Keratinocyte (primary cell): ENCODE data around the gene MYO1H. TPM values are rescaled to one million over a fixed set of nuclear protein-coding genes. Genes with fewer than 3 reads are reported as not detected.

Source experiments
- DNase-seq: peaks from one replicate; pipeline ENCODE4 v3.0.0-alpha.2; 2011; ENCODE audit warnings: low read depth, missing footprints, low spot score
- FAIRE-seq: peaks from 2 replicates; lab custom pipeline; 2011; peaks lifted over from hg19 to GRCh38; lab: Jason Lieb, UNC
- H2AFZ ChIP-seq: 2 replicates; pipeline ENCODE4 v1.6.0; 2012; ENCODE audit warnings: low read length, control low read depth, inconsistent platforms; ENCODE audit not compliant: control insufficient read depth
- H3K27ac ChIP-seq: 2 replicates; pipeline ENCODE4 v1.5.1; 2011; ENCODE audit warnings: low read length; ENCODE audit not compliant: control insufficient read depth, insufficient read depth
- H3K27me3 ChIP-seq: 3 replicates; pipeline ENCODE4 v1.6.0; 2011; ENCODE audit warnings: low read length; ENCODE audit not compliant: control insufficient read depth, insufficient read depth; ENCODE audit errors: extremely low read depth
- H3K36me3 ChIP-seq, 2 experiments: 2 replicates in 1 of 2; 3 replicates in 1 of 2; pipeline ENCODE4 v1.5.1; 2011; ENCODE audit warnings: low read length in 2 of 2, mild to moderate bottlenecking in 1 of 2; ENCODE audit not compliant: control insufficient read depth in 2 of 2, insufficient read depth in 2 of 2; ENCODE audit errors: extremely low read depth in 1 of 2
- H3K4me1 ChIP-seq: 3 replicates; pipeline ENCODE4 v1.5.1; 2011; ENCODE audit warnings: low read length; ENCODE audit not compliant: control insufficient read depth, insufficient read depth; ENCODE audit errors: extremely low read depth
- H3K4me2 ChIP-seq: 3 replicates; pipeline ENCODE4 v1.6.0; 2011; ENCODE audit warnings: low read depth, low read length; ENCODE audit not compliant: control insufficient read depth, insufficient read depth; ENCODE audit errors: extremely low read depth
- H3K4me3 ChIP-seq, 3 experiments: fragments of 200-600 bp in 1 of 3; sonication (generic) in 1 of 3; 2 replicates in 2 of 3; 3 replicates in 1 of 3; pipeline ENCODE4 v1.5.1; 2011 to 2016; ENCODE audit warnings: low read length in 3 of 3, mild to moderate bottlenecking in 3 of 3, control low read depth in 2 of 3, inconsistent platforms in 1 of 3, low read depth in 1 of 3, mixed read lengths in 1 of 3, mixed run types in 1 of 3, moderate library complexity in 1 of 3; ENCODE audit not compliant: control insufficient read depth in 2 of 3, insufficient read depth in 2 of 3; ENCODE audit errors: extremely low read depth in 1 of 3
- H3K79me2 ChIP-seq: 2 replicates; pipeline ENCODE4 v1.6.0; 2012; ENCODE audit warnings: low read length; ENCODE audit not compliant: control insufficient read depth, insufficient read depth
- H3K9ac ChIP-seq: 3 replicates; pipeline ENCODE4 v1.6.0; 2011; ENCODE audit warnings: low read length; ENCODE audit not compliant: control insufficient read depth, insufficient read depth; ENCODE audit errors: extremely low read depth
- H3K9me1 ChIP-seq: 3 replicates; pipeline ENCODE4 v1.6.0; 2011; ENCODE audit warnings: low read length; ENCODE audit not compliant: control insufficient read depth, insufficient read depth; ENCODE audit errors: extremely low read depth
- H3K9me3 ChIP-seq: 2 replicates; pipeline ENCODE4 v1.5.1; 2012; ENCODE audit warnings: low read depth, low read length; ENCODE audit not compliant: control insufficient read depth
- H4K20me1 ChIP-seq: 3 replicates; pipeline ENCODE4 v1.6.0; 2011; ENCODE audit warnings: low read length; ENCODE audit not compliant: control insufficient read depth, insufficient read depth; ENCODE audit errors: extremely low read depth
- EZH2 ChIP-seq: IDR thresholded peaks from one replicate; pipeline ENCODE4 v1.6.1; 2012; ENCODE audit warnings: inconsistent platforms, mild to moderate bottlenecking, low read length, moderate library complexity
- dilution Hi-C: fragments of 300-500 bp; cut with MboI; formaldehyde crosslinking; loops from one replicate; pipeline ENCODE4 v1.7.0; 2020; ENCODE audit warnings: low sequenced_read_pairs; ENCODE audit not compliant: extremely low pct_ligation_motif_present
- polyA plus RNA-seq, 5 experiments: library from polyadenylated mRNA; depleted of rRNA in 3 of 5; stranded (reverse) in 3 of 5; stranded (forward) in 1 of 5; unstranded in 1 of 5; fragments of >200 nt; gene quantifications; 1 replicate in 1 of 5; 2 replicates in 3 of 5; 3 replicates in 1 of 5; pipeline versions ENCODE4 v1.2.1 to v1.2.3, GENCODE V29; 2011 to 2012; ENCODE audit warnings: missing spikeins in 2 of 5, low read depth in 1 of 5, low replicate concordance in 1 of 5
- TF ChIP-seq, protein P1 (sequence below), 3 experiments: IDR thresholded peaks in 1 of 3; conservative IDR thresholded peaks in 1 of 3; optimal IDR thresholded peaks in 1 of 3; 2 replicates in 2 of 3; 3 replicates in 1 of 3; pipeline versions ENCODE3 to v1.5.1; 2011; ENCODE audit warnings: low read length in 3 of 3, mild to moderate bottlenecking in 3 of 3, moderate library complexity in 2 of 3, control low read depth in 1 of 3, inconsistent platforms in 1 of 3; ENCODE audit not compliant: insufficient read depth in 2 of 3; ENCODE audit errors: extremely low read depth in 1 of 3

The MYO1H gene
- polyA plus RNA-seq, 1 donor (not counting 4 experiments of a cell fraction or from before 2014, with no cell fraction given) = not detected

DNA sequence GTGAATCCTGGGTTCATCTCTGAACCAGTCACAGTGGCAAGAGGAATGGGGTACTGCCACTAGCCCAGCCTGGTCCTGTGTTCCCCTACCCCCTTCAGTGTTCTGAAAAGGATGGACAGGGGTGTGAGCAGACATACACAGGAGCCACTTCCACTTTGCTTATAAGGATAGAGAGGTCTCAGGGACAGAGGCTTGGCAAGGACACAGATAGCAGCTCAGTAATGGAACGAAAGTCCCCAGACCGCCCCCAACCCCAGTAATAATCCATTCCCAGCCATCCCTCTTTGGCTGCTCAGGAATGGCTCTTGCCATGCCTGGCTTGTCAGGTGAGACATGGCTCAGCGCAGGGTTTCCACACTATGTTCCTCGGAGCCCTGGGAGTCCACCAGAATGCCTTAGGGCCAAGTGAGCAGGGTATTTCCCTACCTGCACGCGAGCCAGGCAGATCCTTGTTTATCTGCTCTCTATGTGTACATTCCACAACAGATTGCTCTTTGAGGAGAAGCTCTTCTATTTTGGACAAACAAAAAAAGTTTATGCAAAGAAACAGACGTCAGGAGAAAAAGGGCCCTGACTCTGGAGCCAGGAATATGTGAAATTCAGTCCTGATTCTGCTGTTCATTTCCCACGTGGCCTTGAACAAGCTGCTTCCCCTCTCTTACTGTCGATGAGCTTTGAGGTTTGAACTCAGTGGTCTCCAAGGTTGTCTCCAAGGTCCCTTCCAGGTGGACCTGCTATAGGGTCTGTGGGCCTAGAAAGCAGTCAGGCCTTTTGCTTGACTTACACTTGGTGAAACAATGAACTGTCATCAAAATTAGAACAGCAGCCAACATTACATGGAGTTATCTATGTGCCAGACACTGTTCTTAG is 139.7 kb downstream of the MYO1H start:
- H3K9me3 ChIP-seq = no peaks in the 10 kb centered on the region
- DNase-seq (no peak), FAIRE-seq (no peak)
- TF ChIP-seq, protein P1, sequence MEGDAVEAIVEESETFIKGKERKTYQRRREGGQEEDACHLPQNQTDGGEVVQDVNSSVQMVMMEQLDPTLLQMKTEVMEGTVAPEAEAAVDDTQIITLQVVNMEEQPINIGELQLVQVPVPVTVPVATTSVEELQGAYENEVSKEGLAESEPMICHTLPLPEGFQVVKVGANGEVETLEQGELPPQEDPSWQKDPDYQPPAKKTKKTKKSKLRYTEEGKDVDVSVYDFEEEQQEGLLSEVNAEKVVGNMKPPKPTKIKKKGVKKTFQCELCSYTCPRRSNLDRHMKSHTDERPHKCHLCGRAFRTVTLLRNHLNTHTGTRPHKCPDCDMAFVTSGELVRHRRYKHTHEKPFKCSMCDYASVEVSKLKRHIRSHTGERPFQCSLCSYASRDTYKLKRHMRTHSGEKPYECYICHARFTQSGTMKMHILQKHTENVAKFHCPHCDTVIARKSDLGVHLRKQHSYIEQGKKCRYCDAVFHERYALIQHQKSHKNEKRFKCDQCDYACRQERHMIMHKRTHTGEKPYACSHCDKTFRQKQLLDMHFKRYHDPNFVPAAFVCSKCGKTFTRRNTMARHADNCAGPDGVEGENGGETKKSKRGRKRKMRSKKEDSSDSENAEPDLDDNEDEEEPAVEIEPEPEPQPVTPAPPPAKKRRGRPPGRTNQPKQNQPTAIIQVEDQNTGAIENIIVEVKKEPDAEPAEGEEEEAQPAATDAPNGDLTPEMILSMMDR (optimal IDR thresholded peaks at IDR 0.05 in 1 of 3, IDR thresholded peaks at IDR 0.05 in 1 of 3, conservative IDR thresholded peaks at IDR 0.05 in 1 of 3; ENCODE audit: extremely low read depth in 1 of 3, insufficient read depth in 2 of 3, low read length in 3 of 3) = no peak
- no peak for TF ChIP-seq EZH2
- dilution Hi-C loops = no loop called here
- no peak overlapping the region for H3K4me2 ChIP-seq
- no peaks in the 10 kb centered on the region for H4K20me1 ChIP-seq
- H2AFZ ChIP-seq = no peak overlapping the region
- H3K79me2 ChIP-seq = no peaks in the 10 kb centered on the region
- peaks cover 42 to 54% of the 10 kb centered on the region in 2 experiments for H3K36me3 ChIP-seq
- H3K27me3 ChIP-seq = no peaks in the 10 kb centered on the region
- H3K9me1 ChIP-seq = no peaks in the 10 kb centered on the region
- no peak overlapping the region for H3K27ac ChIP-seq
- H3K9ac ChIP-seq = no peak overlapping the region
- H3K4me1 ChIP-seq = no peaks in the 10 kb centered on the region
- no peak overlapping the region for H3K4me3 ChIP-seq

DNA sequence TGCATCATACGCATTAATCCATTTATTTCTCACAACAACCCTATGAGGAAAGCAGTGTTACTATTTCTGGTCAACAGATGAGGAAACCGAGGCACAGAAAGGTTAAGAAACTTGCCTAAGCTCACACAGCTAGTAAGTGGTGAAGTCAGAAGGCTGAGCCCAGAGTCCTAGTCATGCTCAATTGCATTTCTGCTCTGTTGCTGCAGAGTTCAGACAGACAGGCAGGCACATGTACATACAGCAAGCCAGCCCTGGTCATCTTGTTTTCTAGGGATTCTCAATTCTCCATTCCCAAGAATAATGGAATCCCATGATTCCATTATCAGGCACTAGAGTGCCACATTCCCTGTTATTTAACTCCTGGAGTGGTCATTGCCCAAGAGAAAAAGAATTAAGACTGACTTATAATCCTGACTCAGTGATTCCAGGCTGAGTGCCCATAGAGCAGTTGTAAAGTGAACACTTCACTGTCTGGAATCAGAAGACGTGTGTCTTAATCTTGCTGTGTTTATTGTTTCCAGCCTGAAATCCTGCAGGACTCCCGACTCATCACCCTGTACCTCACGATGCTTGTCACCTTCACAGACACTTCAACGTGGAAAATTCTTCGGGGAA is 140.5 kb downstream of the MYO1H start:
- Histone ChIP-seq H3K27ac (no peak overlapping the region), H3K9me3 (no peaks in the 10 kb centered on the region), H3K4me2 (no peak overlapping the region), H3K4me1 (no peaks in the 10 kb centered on the region), H2AFZ (no peak overlapping the region), H4K20me1 (no peaks in the 10 kb centered on the region), H3K79me2 (no peaks in the 10 kb centered on the region), H3K4me3 (no peak overlapping the region), H3K27me3 (no peaks in the 10 kb centered on the region), H3K9me1 (no peaks in the 10 kb centered on the region), H3K9ac (no peak overlapping the region), H3K36me3 (peaks cover 42 to 55% of the 10 kb centered on the region in 2 experiments)
- FAIRE-seq (no peak), DNase-seq (no peak)
- dilution Hi-C loops = no loop called here
- TF ChIP-seq EZH2 = no peak
- TF ChIP-seq, protein P1 (optimal IDR thresholded peaks at IDR 0.05 in 1 of 3, IDR thresholded peaks at IDR 0.05 in 1 of 3, conservative IDR thresholded peaks at IDR 0.05 in 1 of 3; ENCODE audit: extremely low read depth in 1 of 3, insufficient read depth in 2 of 3, low read length in 3 of 3) = no peak
